Measurements from ENCODE around the gene BRD4.
"Not testable (repeated sequence)": the region's sequence is repeated elsewhere in the genome, so short reads cannot be mapped to it uniquely, and the experiment has no call there.

BRD4 gene

GRCh38 chr19:15360015-15360414 is 27.7 kb upstream of the BRD4 start:
- DNase-seq (ENCODE audit: low read depth) = not testable (repeated sequence)

- DNase-seq (ENCODE audit: low read depth) = no peak
These were observed 26.6 kb upstream of the BRD4 start for GRCh38 chr19:15358918-15359317.

- DNase-seq (ENCODE audit: low read depth) = no peak
These were observed 25.6 kb upstream of the BRD4 start for GRCh38 chr19:15357906-15358305.

- no peak for DNase-seq (ENCODE audit: low read depth)
These were observed 22.4 kb upstream of the BRD4 start for GRCh38 chr19:15354566-15355296.

GRCh38 chr19:15353908-15354307 is 21.6 kb upstream of the BRD4 start:
- DNase-seq (ENCODE audit: low read depth) = no peak

- DNase-seq (ENCODE audit: low read depth) = not testable (repeated sequence)
These were observed 20.2 kb upstream of the BRD4 start for GRCh38 chr19:15352535-15352934.

GRCh38 chr19:15341328-15341727 is 9.0 kb upstream of the BRD4 start:
- not testable (repeated sequence) for DNase-seq (ENCODE audit: low read depth)

GRCh38 chr19:15340086-15340485 is 7.7 kb upstream of the BRD4 start:
- DNase-seq (ENCODE audit: low read depth) = no peak

- peak; percentile 58 for DNase-seq (ENCODE audit: low read depth)
These were observed 4.9 kb upstream of the BRD4 start for GRCh38 chr19:15337202-15337601.

GRCh38 chr19:15335992-15336391 is 3.7 kb upstream of the BRD4 start:
- DNase-seq (ENCODE audit: low read depth) = not testable (repeated sequence)

GRCh38 chr19:15331419-15332310 is 674 bp downstream of the BRD4 start:
- no peak for DNase-seq (ENCODE audit: low read depth)

- no peak for DNase-seq (ENCODE audit: low read depth)
These were observed 1.4 kb downstream of the BRD4 start for GRCh38 chr19:15330801-15331418.

GRCh38 chr19:15328312-15328711 is 4.0 kb downstream of the BRD4 start:
- no peak for DNase-seq (ENCODE audit: low read depth)

- no peak for DNase-seq (ENCODE audit: low read depth)
These were observed 7.4 kb downstream of the BRD4 start for GRCh38 chr19:15324791-15325519.

- no peak for DNase-seq (ENCODE audit: low read depth)
These were observed 8.7 kb downstream of the BRD4 start for GRCh38 chr19:15323496-15324235.

- DNase-seq (ENCODE audit: low read depth) = no peak
These were observed 10.6 kb downstream of the BRD4 start for GRCh38 chr19:15321739-15322138.

- DNase-seq (ENCODE audit: low read depth) = no peak
These were observed 12.2 kb downstream of the BRD4 start for GRCh38 chr19:15320116-15320515.

GRCh38 chr19:15318241-15318691 is 14.1 kb downstream of the BRD4 start:
- no peak for DNase-seq (ENCODE audit: low read depth)

GRCh38 chr19:15317392-15318071 is 14.8 kb downstream of the BRD4 start:
- DNase-seq (ENCODE audit: low read depth) = no peak

- DNase-seq (ENCODE audit: low read depth) = no peak
These were observed 15.8 kb downstream of the BRD4 start for GRCh38 chr19:15316498-15316897.

- no peak for DNase-seq (ENCODE audit: low read depth)
These were observed 17.2 kb downstream of the BRD4 start for GRCh38 chr19:15315101-15315500.

Measured in GM04503 (cell line).